NK-92 treated with Interleukin-12 subunit alpha and Interleukin-12 subunit beta, amount 100 ng/mL, for 24 hours (cell line): ENCODE measurements around the gene NFAM1.

Experiments
- DNase-seq: peaks from one replicate; lab custom pipeline; 2025; lab: John Stamatoyannopoulos, UW

The NFAM1 gene

DNA sequence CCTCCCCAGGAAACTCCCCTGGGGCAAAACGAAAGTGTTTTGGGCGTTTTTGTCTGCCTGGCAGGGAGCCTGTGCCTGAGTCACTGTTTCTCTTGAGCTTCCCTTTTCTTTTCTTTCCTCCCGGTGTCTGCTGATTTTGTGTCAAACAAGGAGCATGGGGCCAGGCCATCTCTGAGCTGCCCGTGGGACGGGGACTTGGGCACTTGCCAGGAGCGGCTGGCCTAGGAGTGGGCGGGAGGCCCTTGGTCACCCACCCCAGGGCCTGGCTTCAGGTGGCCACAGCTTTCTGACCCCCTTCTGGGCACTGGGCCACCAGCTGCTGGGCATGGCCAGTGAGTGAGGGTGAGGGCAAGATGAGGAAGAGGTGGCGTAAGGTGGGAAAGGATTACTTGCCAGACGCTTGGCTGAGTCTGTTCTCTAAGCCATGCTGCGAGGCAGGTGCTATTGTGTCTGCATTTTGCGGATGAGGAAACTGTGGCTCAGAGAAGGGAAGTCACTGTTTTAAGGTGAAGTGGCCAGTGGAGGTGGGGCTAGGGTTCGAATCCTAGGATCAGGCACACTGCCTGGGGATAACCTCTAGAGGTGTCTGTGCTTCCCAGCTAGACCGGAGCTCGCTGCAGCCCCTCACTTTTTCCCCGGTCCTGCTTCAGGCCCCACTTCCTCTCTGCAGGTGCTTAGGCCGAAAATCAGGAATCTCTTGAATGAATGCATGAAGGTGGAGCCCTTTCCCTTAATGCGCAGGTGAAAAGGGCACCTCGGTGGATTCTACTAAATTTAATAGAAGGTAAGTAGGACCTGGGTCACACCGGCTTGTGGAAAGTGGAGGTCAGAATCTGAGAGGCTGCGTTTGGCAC is 7.8 kb upstream of the NFAM1 start:
- DNase-seq, result no peak

- DNase-seq, result no peak
Observed at GRCh38 chr22:42439021-42439567, 6.9 kb upstream of the NFAM1 start.

GRCh38 chr22:42438293-42438650 is 6.1 kb upstream of the NFAM1 start:
- DNase-seq, result no peak

DNA sequence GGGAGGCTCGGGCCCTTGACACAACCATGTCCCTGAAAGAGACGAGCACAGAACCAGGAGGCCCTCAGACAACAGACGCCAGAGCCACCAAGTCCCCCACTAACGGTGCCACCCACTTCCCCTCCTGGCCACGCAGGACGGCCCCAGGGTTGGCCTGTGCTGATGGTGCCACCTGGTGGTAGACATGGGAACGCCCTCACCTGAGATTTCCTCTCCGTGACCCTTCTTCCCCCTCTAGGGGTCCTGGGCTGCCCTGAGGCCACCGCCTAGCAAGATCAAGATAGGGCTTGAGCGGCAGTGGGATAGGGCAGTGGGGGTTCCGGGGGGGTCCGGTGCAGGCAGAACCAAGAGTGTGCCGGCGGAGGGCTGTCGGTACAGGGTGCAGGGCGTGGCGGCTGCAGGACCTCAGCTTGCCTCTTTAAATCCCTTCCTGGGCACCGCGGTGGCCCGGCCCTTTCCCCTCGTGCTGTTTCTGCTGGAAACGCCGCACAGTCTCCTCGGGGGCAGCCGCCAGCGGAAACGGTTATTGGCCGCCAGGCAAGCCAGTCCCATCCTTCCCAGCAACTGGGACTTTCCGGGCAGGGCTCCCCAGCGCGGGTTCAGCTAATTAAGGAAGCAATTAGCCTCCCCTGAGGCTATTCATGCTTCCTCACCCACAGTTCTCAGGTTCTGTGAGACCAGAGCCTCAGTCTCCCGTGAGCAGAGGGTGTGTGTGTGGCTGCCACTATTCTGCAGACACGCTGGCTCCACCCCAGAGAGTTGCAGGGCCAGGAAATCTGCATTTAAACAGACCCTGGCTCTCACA is 5.5 kb upstream of the NFAM1 start:
- DNase-seq, result peak; percentile 50

DNA sequence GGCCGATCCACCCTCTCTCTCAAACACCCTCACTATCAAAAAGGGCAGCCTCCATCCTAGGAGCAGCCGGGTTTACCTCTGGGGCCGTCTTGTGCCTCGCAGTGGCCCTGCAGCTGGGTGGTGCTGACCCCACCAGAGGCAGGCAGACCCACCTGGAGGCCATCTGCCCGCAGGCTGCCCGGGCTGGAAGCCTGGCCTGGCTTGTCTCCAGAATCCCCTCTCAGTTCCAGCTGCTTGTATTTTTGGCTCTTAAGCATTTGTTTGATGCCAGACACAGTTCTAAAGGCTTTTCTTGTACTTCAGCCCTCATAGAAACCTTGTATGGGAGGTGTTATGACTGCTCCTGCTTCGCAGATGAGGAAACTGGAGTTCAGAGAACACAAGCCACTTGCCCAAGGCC is 4.2 kb upstream of the NFAM1 start:
- no peak for DNase-seq

DNA sequence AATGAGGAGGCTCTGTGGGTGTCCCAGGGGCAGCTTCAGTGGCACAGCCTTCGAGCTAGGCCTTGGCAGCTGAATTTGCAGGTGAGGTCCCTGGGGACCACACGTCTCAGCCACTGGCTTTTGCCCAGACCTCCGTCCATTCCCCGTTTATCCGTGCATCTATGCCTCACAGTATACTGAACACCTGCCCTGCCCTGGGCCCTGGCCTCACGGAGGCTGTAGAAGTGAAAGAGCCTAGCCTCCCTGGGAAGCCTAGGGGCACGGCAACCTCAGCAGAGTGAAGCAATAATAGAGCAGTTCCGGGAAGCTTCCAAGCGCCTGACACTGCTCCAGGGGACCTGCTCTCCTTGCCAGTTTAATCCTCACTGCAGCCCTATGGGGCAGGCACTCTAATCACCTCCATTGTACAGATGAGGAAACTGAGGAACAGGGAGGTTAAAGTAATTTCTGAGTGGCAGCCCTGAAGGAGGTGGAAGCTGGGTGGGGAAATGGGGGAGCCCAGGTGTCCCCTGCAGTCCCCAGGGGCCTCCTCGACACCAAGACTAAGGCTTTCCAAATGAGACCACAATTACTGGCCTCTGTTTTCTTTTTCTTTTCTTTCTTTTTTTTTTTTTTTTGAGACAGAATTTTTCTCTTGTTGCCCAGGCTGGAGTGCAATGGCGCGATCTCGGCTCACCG is 2.7 kb upstream of the NFAM1 start:
- no peak for DNase-seq

DNA sequence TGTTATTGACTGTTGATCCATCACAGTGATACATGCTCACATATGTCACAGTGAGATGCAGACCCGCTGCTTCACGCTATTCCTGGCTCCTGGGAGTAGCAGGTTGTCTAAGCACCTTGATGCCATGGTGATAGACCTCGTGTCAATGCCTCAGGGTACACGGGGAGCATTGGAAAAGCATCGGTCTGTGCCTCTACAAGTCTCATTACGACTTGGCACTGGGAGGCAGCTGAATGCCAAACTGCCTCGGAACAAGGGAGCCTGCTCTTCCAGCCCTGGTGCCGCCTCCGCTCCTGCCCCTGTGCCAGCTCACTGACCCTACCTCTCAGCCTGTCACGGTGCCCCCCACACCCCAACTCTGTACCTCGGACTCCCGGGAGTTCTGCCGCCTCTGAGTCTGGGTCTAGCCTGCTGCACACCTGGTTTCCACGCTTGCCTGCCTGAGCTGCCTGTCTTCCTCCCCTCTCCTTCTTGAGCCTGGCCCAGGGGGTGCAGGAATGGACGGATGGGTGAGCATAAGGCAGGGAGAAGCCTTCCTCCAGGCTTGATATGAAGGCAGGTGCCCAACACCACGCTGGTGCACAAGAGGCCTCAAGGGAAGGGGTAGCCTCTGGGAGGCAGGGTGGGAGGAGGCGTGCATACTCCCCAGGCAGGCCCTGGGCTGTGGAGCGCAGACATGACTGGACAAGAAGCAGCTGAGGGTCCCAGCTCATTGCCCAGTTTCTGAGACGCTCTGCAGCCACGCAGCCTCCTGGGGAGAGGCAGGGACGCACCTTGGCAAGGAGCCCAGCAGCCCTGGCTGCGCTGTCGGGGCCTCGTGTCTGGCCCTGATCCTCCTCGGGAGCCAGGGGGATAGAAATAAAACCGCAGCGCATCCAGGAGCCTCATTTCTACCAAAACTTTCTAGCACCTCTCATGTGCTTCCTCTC is 1.8 kb upstream of the NFAM1 start:
- no peak for DNase-seq

GRCh38 chr22:42432818-42433217 is 615 bp upstream of the NFAM1 start:
- no peak for DNase-seq

DNA sequence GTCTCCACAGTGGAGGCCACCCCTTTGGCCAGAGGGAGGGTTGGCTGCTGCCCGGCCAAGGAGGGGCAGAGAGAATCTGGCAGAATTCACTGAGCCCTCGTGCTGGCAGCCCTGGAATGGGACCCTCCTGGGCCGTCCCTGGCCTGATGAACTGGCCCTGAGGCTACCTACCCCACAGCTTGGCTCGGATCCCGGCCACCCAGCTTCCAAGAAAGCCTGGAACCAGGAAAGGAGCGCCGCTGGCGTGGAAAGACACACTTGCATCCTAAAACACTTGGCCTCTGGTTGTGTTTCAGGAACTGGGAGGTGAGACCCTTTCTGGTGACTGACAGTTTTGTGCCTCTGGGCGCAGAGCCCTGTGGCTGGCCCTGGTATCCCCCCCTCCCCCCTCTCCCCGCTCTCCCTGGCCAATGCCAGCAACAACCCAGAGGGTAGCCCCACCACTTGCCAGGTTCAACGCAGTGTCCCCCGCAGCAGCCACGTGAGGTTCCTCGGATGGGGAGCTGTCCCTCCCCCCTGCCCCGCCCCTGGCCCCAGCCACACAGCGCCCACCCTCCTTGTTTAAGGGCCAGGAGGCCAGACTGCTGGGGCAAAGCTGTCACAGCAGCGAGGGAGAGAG is 693 bp downstream of the NFAM1 start:
- DNase-seq, result no peak

- DNase-seq, result no peak
Observed at GRCh38 chr22:42430528-42431125, 1.6 kb downstream of the NFAM1 start.

DNA sequence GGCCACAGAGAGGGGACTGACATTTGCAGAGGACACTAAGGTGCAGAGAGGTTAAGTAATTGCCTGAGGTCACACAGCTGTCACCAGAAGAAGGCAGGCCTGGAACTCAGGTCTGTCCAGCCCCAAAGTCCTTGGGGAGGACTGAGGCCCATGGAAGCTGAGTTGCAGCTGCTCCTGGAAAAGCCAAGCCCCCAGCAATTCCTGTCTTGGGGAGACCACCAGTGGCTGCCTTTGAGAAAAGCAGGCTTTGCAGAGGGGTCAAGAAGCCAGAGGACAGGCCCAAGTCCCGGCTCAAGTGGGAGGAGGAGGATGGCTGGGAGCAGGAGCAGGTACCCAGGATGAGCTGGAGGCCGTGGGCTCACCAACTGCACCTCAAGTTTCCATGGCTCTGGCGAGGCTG is 3.4 kb downstream of the NFAM1 start:
- no peak for DNase-seq

- no peak for DNase-seq
Observed at GRCh38 chr22:42428025-42428424, 4.2 kb downstream of the NFAM1 start.

DNA sequence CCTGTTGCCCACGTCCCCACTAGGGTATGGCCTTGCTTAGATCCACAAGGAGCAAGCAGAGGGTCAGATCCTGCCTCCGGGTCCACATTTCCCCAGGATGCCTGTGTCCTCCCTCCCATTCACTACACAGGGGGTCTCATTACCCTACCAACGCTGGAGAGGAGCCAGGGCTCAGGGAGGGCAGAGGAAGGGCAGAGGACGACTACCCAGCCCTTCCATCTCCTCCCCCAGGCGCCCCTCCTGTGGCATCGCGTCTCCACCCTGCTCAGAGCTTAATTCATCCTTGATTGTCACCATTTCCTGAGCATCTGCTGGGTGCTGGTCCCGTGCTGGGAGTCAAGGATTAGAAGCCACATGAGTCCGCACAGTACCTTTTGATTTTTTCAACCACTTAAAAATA is 5.0 kb downstream of the NFAM1 start:
- DNase-seq, result no peak

- DNase-seq, result no peak
Observed at GRCh38 chr22:42425989-42426355, 6.2 kb downstream of the NFAM1 start.

GRCh38 chr22:42425337-42425988 is 6.7 kb downstream of the NFAM1 start:
- DNase-seq, result no peak

GRCh38 chr22:42419243-42419881 is 12.8 kb downstream of the NFAM1 start:
- no peak for DNase-seq

GRCh38 chr22:42418811-42419242 is 13.4 kb downstream of the NFAM1 start:
- no peak for DNase-seq

DNA sequence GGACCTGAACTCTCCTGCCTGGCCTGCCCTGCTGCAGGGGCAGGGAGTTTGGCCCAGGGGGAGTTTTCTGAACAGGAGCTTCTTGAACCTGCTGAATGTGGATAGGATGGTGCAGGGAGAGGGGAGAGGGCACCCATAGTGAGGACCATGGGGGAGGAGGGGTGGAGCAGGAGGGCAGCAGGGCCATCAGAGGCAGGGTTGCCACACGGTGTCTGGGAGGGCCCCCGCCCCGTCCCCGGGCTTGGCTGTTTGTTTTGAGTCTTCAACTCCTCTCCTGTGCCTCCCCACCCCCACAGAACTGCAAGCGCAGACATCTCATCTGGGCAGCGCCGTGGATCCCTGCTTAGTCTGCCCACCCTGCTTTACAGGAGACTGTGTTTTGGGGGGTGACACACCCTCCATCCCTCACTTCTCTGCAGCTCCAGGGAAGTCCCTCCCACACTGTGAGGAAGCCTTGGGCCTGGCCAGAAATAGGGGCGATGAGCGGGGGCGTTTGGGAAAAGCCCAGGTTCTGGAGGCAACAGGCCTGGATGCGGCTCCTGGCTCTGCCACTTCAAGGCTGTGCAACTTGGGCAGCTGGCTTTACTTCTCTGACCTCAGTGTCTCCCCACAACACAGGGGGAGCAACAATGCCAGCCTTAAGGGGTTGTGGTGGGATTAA is 14.4 kb downstream of the NFAM1 start:
- DNase-seq, result no peak

DNA sequence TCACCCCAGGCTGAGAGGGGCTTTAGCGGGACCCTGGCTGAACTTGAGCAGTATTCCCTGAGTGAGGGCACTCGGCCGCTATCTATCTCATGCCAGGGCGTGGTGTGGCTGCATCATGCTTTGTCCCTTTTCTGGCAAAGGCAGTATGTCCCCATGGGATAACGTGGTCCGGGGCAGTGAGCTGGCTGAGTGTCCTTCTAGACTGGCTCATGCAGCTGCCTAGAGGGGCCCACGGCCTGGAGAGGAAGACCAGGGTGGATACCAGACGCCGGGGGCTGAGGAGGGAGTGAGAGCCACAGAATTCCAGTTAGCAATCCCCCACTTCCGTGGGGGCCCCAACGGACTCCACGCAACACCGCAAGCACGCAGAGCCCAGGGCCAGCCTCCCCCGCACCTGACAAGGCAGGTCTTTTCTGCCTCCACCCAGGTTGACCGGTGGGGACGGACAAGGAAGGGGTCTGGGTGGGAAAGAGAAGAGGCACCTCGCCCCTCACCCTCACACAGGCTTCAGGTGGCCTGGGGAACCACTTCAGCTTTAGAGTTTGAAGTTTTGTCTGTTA is 15.5 kb downstream of the NFAM1 start:
- DNase-seq, result no peak
